Central memory CD8-positive, alpha-beta T cell (primary cell): ENCODE data around the gene IMMP1L.

Experiments used
- ATAC-seq: fragments of 150-1000 bp; cut with Tn5 transposase; replicated peaks from 2 replicates; pipeline ENCODE4 v1.10.0; 2022; ENCODE audit warnings: mild to moderate bottlenecking, moderate FRiP score, moderate number of reproducible peaks; ENCODE audit not compliant: poor library complexity, severe bottlenecking; ENCODE audit errors: extremely low read depth
- DNase-seq, 2 donors: peaks; one replicate each; pipeline ENCODE4 v3.0.0; 2021; ENCODE audit warnings: low spot score in 2 of 2
- H3K27ac Mint-ChIP-seq: one replicate; pipeline ENCODE4 v1.8.0; 2022; ENCODE audit warnings: low read depth, mild to moderate bottlenecking, moderate library complexity, mixed read lengths
- H3K27me3 Mint-ChIP-seq: one replicate; pipeline ENCODE4 v1.8.0; 2022; ENCODE audit warnings: mixed read lengths
- H3K36me3 Mint-ChIP-seq: one replicate; pipeline ENCODE4 v1.8.0; 2022; ENCODE audit warnings: mild to moderate bottlenecking, moderate library complexity, mixed read lengths; ENCODE audit not compliant: insufficient read depth
- H3K4me1 Mint-ChIP-seq: one replicate; pipeline ENCODE4 v1.8.0; 2022; ENCODE audit warnings: mixed read lengths
- H3K4me3 Mint-ChIP-seq: one replicate; pipeline ENCODE4 v1.8.0; 2022; ENCODE audit warnings: mild to moderate bottlenecking, moderate library complexity, mixed read lengths
- H3K9me3 Mint-ChIP-seq: one replicate; pipeline ENCODE4 v1.8.0; 2022; ENCODE audit warnings: mixed read lengths

IMMP1L gene

GRCh38 chr11:31450841-31451240, 58.6 kb downstream of the IMMP1L start:
- no peaks in the 10 kb centered on the region for H3K36me3 Mint-ChIP-seq
- no peak for ATAC-seq
- no peak overlapping the region for H3K27ac Mint-ChIP-seq
- H3K4me1 Mint-ChIP-seq = peaks cover 17% of the 10 kb centered on the region
- no peaks in the 10 kb centered on the region for H3K27me3 Mint-ChIP-seq
- DNase-seq = no peak
- no peak overlapping the region for H3K4me3 Mint-ChIP-seq
- H3K9me3 Mint-ChIP-seq = no peaks in the 10 kb centered on the region

GRCh38 chr11:31449040-31449439, 60.4 kb downstream of the IMMP1L start:
- H3K9me3 Mint-ChIP-seq = no peaks in the 10 kb centered on the region
- DNase-seq = no peak
- no peak overlapping the region for H3K4me3 Mint-ChIP-seq
- no peak overlapping the region for H3K27ac Mint-ChIP-seq
- H3K4me1 Mint-ChIP-seq = peaks cover 17% of the 10 kb centered on the region
- no peaks in the 10 kb centered on the region for H3K36me3 Mint-ChIP-seq
- ATAC-seq = no peak
- no peaks in the 10 kb centered on the region for H3K27me3 Mint-ChIP-seq

GRCh38 chr11:31445621-31446020, 63.8 kb downstream of the IMMP1L start:
- H3K4me3 Mint-ChIP-seq = no peak overlapping the region
- H3K36me3 Mint-ChIP-seq = no peaks in the 10 kb centered on the region
- DNase-seq (no peak), ATAC-seq (no peak)
- no peaks in the 10 kb centered on the region for H3K9me3 Mint-ChIP-seq
- H3K27me3 Mint-ChIP-seq = no peaks in the 10 kb centered on the region
- H3K27ac Mint-ChIP-seq = no peak overlapping the region
- peaks cover 4% of the 10 kb centered on the region for H3K4me1 Mint-ChIP-seq

GRCh38 chr11:31443802-31444201, 65.6 kb downstream of the IMMP1L start:
- ATAC-seq (no peak), DNase-seq (no peak)
- H3K4me3 Mint-ChIP-seq = no peak overlapping the region
- no peaks in the 10 kb centered on the region for H3K27me3 Mint-ChIP-seq
- no peak overlapping the region for H3K27ac Mint-ChIP-seq
- H3K36me3 Mint-ChIP-seq = no peaks in the 10 kb centered on the region
- no peaks in the 10 kb centered on the region for H3K9me3 Mint-ChIP-seq
- H3K4me1 Mint-ChIP-seq = no peaks in the 10 kb centered on the region

- H3K36me3 Mint-ChIP-seq = no peaks in the 10 kb centered on the region
- H3K9me3 Mint-ChIP-seq = no peaks in the 10 kb centered on the region
- no peaks in the 10 kb centered on the region for H3K4me1 Mint-ChIP-seq
- H3K27ac Mint-ChIP-seq = no peak overlapping the region
- no peaks in the 10 kb centered on the region for H3K27me3 Mint-ChIP-seq
- ATAC-seq (no peak), DNase-seq (no peak)
- no peak overlapping the region for H3K4me3 Mint-ChIP-seq
Observed at GRCh38 chr11:31442086-31442485, 67.3 kb downstream of the IMMP1L start.

DNA sequence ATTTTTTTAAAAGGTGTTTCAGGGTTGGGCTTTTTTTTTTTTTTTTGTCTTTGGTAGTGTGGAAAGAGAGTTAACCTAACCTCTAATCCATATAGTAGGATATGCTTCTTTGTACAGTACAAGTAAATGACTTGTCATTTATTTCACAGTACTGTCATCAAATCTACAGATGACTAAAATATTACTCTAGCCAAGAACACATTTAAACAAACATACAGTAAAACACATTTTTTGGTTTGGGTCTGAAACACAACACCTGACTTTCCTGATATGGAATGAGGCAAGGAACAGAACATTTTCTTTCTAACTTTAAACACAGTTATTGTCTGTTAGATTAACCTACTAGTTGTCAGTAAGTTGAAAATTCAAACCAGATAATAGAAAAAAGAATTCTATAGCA, 68.1 kb downstream of the IMMP1L start:
- DNase-seq = no peak
- Mint-ChIP-seq H3K36me3 (no peaks in the 10 kb centered on the region), H3K4me1 (no peaks in the 10 kb centered on the region), H3K27ac (no peak overlapping the region), H3K4me3 (no peak overlapping the region), H3K27me3 (no peaks in the 10 kb centered on the region), H3K9me3 (no peaks in the 10 kb centered on the region)
- ATAC-seq = no peak

DNA sequence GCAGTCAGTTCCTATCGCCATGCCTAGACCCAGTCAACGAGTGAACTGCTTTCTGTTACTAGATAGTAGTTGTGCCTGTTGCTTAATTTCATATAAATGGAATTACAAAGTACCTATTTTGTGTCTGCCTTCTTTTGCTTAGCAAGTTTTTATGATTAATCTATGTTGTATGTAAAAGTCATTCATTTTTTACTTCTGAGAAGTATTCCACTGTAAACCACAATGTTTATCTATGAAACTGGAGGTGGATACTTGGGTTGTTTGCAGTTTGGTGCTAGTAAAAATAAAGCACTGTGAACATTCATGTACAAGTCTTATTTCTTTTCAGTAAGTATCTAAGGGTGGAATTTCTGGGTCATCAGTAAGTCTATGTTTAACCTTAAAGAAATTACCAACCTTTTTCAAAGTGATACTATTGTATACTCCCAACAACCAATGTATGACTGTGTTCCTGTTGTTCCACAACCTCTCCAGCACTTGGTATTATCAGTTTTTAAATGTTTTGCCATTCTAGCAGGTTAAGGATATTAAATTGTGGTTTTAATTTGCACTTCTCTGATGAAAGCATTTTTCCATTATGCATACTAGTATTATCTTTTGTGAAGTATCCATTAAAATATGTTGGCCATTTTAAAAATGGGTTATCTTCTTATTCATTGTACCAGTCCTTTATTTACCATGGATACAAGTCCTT, 71.5 kb downstream of the IMMP1L start:
- no peaks in the 10 kb centered on the region for H3K36me3 Mint-ChIP-seq
- no peak for DNase-seq
- no peak overlapping the region for H3K4me3 Mint-ChIP-seq

GRCh38 chr11:31433851-31434250, 75.6 kb downstream of the IMMP1L start:
- peaks cover 9% of the 10 kb centered on the region for H3K36me3 Mint-ChIP-seq
- no peaks in the 10 kb centered on the region for H3K4me1 Mint-ChIP-seq
- no peaks in the 10 kb centered on the region for H3K27me3 Mint-ChIP-seq
- no peak overlapping the region for H3K4me3 Mint-ChIP-seq
- H3K27ac Mint-ChIP-seq = no peak overlapping the region
- ATAC-seq (no peak), DNase-seq (no peak)
- no peaks in the 10 kb centered on the region for H3K9me3 Mint-ChIP-seq

More for the DNA sequence above, 71.5 kb downstream of the IMMP1L start:
- Mint-ChIP-seq H3K4me1 (no peaks in the 10 kb centered on the region), H3K9me3 (no peaks in the 10 kb centered on the region), H3K27ac (no peak overlapping the region), H3K27me3 (no peaks in the 10 kb centered on the region)
- no peak for ATAC-seq

DNA sequence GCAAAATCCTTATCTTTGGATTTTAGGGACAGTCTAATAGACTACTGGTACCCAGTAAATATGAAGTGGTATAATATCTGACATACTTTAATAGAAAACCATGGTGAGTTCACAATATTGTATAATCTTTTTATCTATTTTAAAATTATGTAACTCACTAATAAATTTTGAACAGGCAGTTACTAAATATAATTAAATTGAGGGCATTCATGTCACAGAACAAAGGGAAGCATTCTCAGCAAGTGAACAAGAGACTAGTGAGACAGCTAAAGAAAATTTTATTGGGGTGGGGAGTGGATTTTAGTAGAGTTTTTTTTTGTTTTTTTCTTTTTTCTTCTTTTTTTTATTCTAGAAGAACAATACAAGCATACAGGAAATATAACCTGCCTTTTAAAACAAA, 84.8 kb downstream of the IMMP1L start:
- no peak overlapping the region for H3K4me3 Mint-ChIP-seq
- DNase-seq (no peak), ATAC-seq (no peak)
- H3K9me3 Mint-ChIP-seq = no peaks in the 10 kb centered on the region
- H3K36me3 Mint-ChIP-seq = peaks cover 8% of the 10 kb centered on the region
- H3K27ac Mint-ChIP-seq = no peak overlapping the region
- no peaks in the 10 kb centered on the region for H3K27me3 Mint-ChIP-seq
- H3K4me1 Mint-ChIP-seq = no peaks in the 10 kb centered on the region

GRCh38 chr11:31422703-31423102, 86.7 kb downstream of the IMMP1L start:
- no peaks in the 10 kb centered on the region for H3K9me3 Mint-ChIP-seq
- no peaks in the 10 kb centered on the region for H3K4me1 Mint-ChIP-seq
- H3K36me3 Mint-ChIP-seq = peaks cover 6% of the 10 kb centered on the region
- no peak for DNase-seq
- ATAC-seq = no peak
- H3K27ac Mint-ChIP-seq = no peak overlapping the region
- H3K4me3 Mint-ChIP-seq = no peak overlapping the region
- H3K27me3 Mint-ChIP-seq = no peaks in the 10 kb centered on the region

DNA sequence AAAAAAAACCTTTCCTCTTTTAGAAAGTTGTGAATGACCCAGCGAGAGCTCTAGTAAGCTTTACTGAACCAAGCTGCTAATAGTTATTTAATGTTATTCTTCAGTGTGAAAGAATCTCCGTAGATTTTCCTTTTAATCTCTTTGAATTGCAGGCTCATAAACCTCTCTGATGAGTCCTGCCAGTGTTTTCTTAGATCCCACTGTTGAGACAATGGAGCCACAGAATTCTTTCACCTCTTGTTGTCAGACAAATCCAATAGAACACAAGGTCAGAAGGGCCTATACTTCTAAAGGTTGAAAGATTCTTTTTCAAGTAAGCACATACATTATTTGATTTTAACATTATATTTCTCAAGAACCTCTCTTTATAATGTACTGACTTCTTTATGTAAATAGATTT, 87.6 kb downstream of the IMMP1L start:
- no peak for DNase-seq
- ATAC-seq = no peak
- Mint-ChIP-seq H3K9me3 (no peaks in the 10 kb centered on the region), H3K4me3 (no peak overlapping the region), H3K27ac (no peak overlapping the region), H3K4me1 (no peaks in the 10 kb centered on the region), H3K27me3 (no peaks in the 10 kb centered on the region), H3K36me3 (peaks cover 2% of the 10 kb centered on the region)

DNA sequence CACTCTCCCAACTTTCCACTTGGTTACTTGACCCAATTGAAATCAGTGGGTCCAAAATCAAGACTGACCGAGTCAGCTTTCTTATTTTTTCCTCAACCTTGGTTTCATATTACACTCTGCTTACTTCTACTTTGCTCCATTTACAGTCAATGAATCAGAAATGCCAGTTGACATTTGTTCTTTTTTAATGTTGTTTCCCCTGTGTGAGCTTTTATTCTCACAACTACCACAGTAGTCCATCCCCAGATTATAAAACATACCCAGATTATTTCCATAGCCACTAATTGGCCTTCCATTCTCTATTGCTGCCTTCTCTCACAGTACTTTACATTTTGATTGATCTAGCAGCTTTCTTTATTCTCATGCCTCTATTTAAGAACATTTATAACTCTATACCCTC, 89.8 kb downstream of the IMMP1L start:
- DNase-seq (no peak), ATAC-seq (no peak)
- H3K9me3 Mint-ChIP-seq = no peaks in the 10 kb centered on the region
- no peak overlapping the region for H3K27ac Mint-ChIP-seq
- no peaks in the 10 kb centered on the region for H3K4me1 Mint-ChIP-seq
- H3K27me3 Mint-ChIP-seq = no peaks in the 10 kb centered on the region
- H3K4me3 Mint-ChIP-seq = no peak overlapping the region
- H3K36me3 Mint-ChIP-seq = no peaks in the 10 kb centered on the region

- DNase-seq (no peak), ATAC-seq (no peak)
- H3K4me1 Mint-ChIP-seq = no peaks in the 10 kb centered on the region
- no peaks in the 10 kb centered on the region for H3K27me3 Mint-ChIP-seq
- no peaks in the 10 kb centered on the region for H3K9me3 Mint-ChIP-seq
- H3K36me3 Mint-ChIP-seq = no peaks in the 10 kb centered on the region
- no peak overlapping the region for H3K4me3 Mint-ChIP-seq
- no peak overlapping the region for H3K27ac Mint-ChIP-seq
Observed at GRCh38 chr11:31419138-31419537, 90.3 kb downstream of the IMMP1L start.
